GM19238 (cell line): ENCODE results near the gene CTRB2.
"Not testable (repeated sequence)": the region's sequence is repeated elsewhere in the genome, so short reads cannot be mapped to it uniquely, and the experiment has no call there.

Experiments used
- DNase-seq: peaks from one replicate; pipeline ENCODE4 v3.0.0; 2011; ENCODE audit warnings: low spot score; ENCODE audit not compliant: insufficient read length

Gene CTRB2

GRCh38 chr16:75227361-75228142, 20.6 kb upstream of the CTRB2 start:
- no peak for DNase-seq

GRCh38 chr16:75226550-75227360, 19.8 kb upstream of the CTRB2 start:
- DNase-seq: no peak

GRCh38 chr16:75225678-75226515, 18.9 kb upstream of the CTRB2 start:
- DNase-seq: no peak

GRCh38 chr16:75225092-75225491, 18.1 kb upstream of the CTRB2 start:
- DNase-seq: no peak

GRCh38 chr16:75224306-75225082, 17.5 kb upstream of the CTRB2 start:
- no peak for DNase-seq

GRCh38 chr16:75223129-75223528, 16.2 kb upstream of the CTRB2 start:
- not testable (repeated sequence) for DNase-seq

GRCh38 chr16:75222271-75222783, 15.4 kb upstream of the CTRB2 start:
- DNase-seq: no peak

- DNase-seq: no peak
Observed at GRCh38 chr16:75219838-75220237, 12.9 kb upstream of the CTRB2 start.

- DNase-seq: no peak
Observed at GRCh38 chr16:75219088-75219487, 12.1 kb upstream of the CTRB2 start.

GRCh38 chr16:75218256-75219076, 11.5 kb upstream of the CTRB2 start, which contains the start of gene CTRB1:
CTRB1 (plus strand) TSS chr16:75218988; CDS start chr16:75219008, 20 bp downstream.
- no peak for DNase-seq

GRCh38 chr16:75217389-75217851, 10.5 kb upstream of the CTRB2 start:
- no peak for DNase-seq

- DNase-seq: no peak
Observed at GRCh38 chr16:75216576-75216975, 9.6 kb upstream of the CTRB2 start.

- no peak for DNase-seq
Observed at GRCh38 chr16:75216127-75216526, 9.2 kb upstream of the CTRB2 start.

GRCh38 chr16:75211286-75211685, 4.3 kb upstream of the CTRB2 start:
- DNase-seq: not testable (repeated sequence)

- no peak for DNase-seq
Observed at GRCh38 chr16:75209944-75210343, 3.0 kb upstream of the CTRB2 start.

GRCh38 chr16:75209514-75209913, 2.6 kb upstream of the CTRB2 start:
- not testable (repeated sequence) for DNase-seq

- no peak for DNase-seq
Observed at GRCh38 chr16:75208861-75209505, 2.0 kb upstream of the CTRB2 start.

GRCh38 chr16:75208242-75208825, 1.4 kb upstream of the CTRB2 start:
- no peak for DNase-seq

GRCh38 chr16:75207831-75208230, 870 bp upstream of the CTRB2 start:
- DNase-seq: no peak
